Measurements from ENCODE around the gene KCNAB2. TPM values are rescaled to one million over a fixed set of nuclear protein-coding genes. Genes with fewer than 3 reads are reported as not detected.

KCNAB2 gene
- polyA plus RNA-seq, 3 donors, result 11.5 to 178 (median 22.7) TPM

GRCh38 chr1:5998906-5999301 is 46.8 kb upstream of the KCNAB2 start:
- 93% methylated on average over 18 of the region's 19 CpGs for WGBS (ENCODE audit: insufficient coverage)
- intact Hi-C loops (cut with micrococcal nuclease), result loop anchor here in 1 of 2 donors (10.0 kb wide), 1 partner anchor 396 kb away; the partner anchor contains the start of gene ACOT7
- H3K4me3 ChIP-seq (replicated peaks in 1 of 3; ENCODE audit: low read depth in 2 of 3, low read length in 3 of 3), result no peak overlapping the region
- H3K27me3 Mint-ChIP-seq (ENCODE audit: low read depth in 3 of 3), result peaks cover 0 to 6% (median 1%) of the 10 kb centered on the region in 3 donors
- no peak for TF ChIP-seq CTCF (IDR thresholded peaks at IDR 0.05)
- peaks cover 14 to 50% of the 10 kb centered on the region in 2 donors for H3K36me3 ChIP-seq (replicated peaks in 1 of 2; ENCODE audit: control insufficient read depth in 1 of 2, insufficient read depth in 2 of 2, low read length in 2 of 2)
- H2AFZ ChIP-seq (ENCODE audit: insufficient read depth, low read depth, low read length, poor library complexity, severe bottlenecking), result no peak overlapping the region
- H3K79me2 ChIP-seq (ENCODE audit: insufficient read depth, low read length), result peaks cover 35% of the 10 kb centered on the region
- no peak overlapping the region for H3K4me2 ChIP-seq (replicated peaks; ENCODE audit: extremely low read depth, low read length, poor library complexity, severe bottlenecking)
- H3K27me3 ChIP-seq (ENCODE audit: control insufficient read depth in 2 of 2, insufficient read depth in 2 of 2, low read length in 2 of 2), result no peaks in the 10 kb centered on the region
- H3K9ac ChIP-seq (ENCODE audit: insufficient read depth, low read length, poor library complexity, severe bottlenecking), result no peak overlapping the region
- DNase-seq, result no peak
- no peak overlapping the region for H3K4me3 Mint-ChIP-seq
- H3K4me1 ChIP-seq (ENCODE audit: control insufficient read depth in 1 of 2, insufficient read depth in 2 of 2, low read length in 2 of 2), result peaks cover 16 to 17% of the 10 kb centered on the region in 2 donors
- H3K9me3 Mint-ChIP-seq, result no peaks in the 10 kb centered on the region
- no peak overlapping the region for H3K27ac Mint-ChIP-seq
- peaks cover 16% of the 10 kb centered on the region for H3K4me1 Mint-ChIP-seq
- no peak overlapping the region for H3K27ac ChIP-seq (ENCODE audit: low read depth in 1 of 2, low read length in 2 of 2)
- peaks cover 99% of the 10 kb centered on the region for H4K20me1 ChIP-seq (ENCODE audit: insufficient read depth, low read length)
- H3K36me3 Mint-ChIP-seq, result peaks cover 25 to 62% of the 10 kb centered on the region in 2 donors
- no peaks in the 10 kb centered on the region for H3K9me3 ChIP-seq (replicated peaks in 1 of 2; ENCODE audit: control insufficient read depth in 1 of 2, insufficient read depth in 1 of 2, low read length in 2 of 2)

- peaks cover 6 to 7% of the 10 kb centered on the region in 2 donors for H3K4me1 ChIP-seq (ENCODE audit: control insufficient read depth in 1 of 2, insufficient read depth in 2 of 2, low read length in 2 of 2)
- peaks cover 14 to 54% of the 10 kb centered on the region in 2 donors for H3K36me3 ChIP-seq (replicated peaks in 1 of 2; ENCODE audit: control insufficient read depth in 1 of 2, insufficient read depth in 2 of 2, low read length in 2 of 2)
- peaks cover 28% of the 10 kb centered on the region for H3K79me2 ChIP-seq (ENCODE audit: insufficient read depth, low read length)
- Mint-ChIP-seq H3K36me3 (peaks cover 30 to 69% of the 10 kb centered on the region in 2 donors), H3K27ac (peak overlapping the region in 1 of 7 donors; percentile 30), H3K9me3 (no peaks in the 10 kb centered on the region), H3K4me3 (no peak overlapping the region), H3K4me1 (peaks cover 6% of the 10 kb centered on the region), H3K27me3 (ENCODE audit: low read depth in 3 of 3) (peaks cover 0 to 7% (median 1%) of the 10 kb centered on the region in 3 donors)
- 98% methylated on average over 22 of the region's 28 CpGs for WGBS (ENCODE audit: insufficient coverage)
- no peak overlapping the region for H3K4me2 ChIP-seq (replicated peaks; ENCODE audit: extremely low read depth, low read length, poor library complexity, severe bottlenecking)
- H3K27me3 ChIP-seq (ENCODE audit: control insufficient read depth in 2 of 2, insufficient read depth in 2 of 2, low read length in 2 of 2), result no peaks in the 10 kb centered on the region
- H3K9ac ChIP-seq (ENCODE audit: insufficient read depth, low read length, poor library complexity, severe bottlenecking), result no peak overlapping the region
- no peak overlapping the region for H3K27ac ChIP-seq (ENCODE audit: low read depth in 1 of 2, low read length in 2 of 2)
- H4K20me1 ChIP-seq (ENCODE audit: insufficient read depth, low read length), result peaks cover 95% of the 10 kb centered on the region
- H2AFZ ChIP-seq (ENCODE audit: insufficient read depth, low read depth, low read length, poor library complexity, severe bottlenecking), result no peak overlapping the region
- DNase-seq, result no peak
- no peak overlapping the region for H3K4me3 ChIP-seq (replicated peaks in 1 of 3; ENCODE audit: low read depth in 2 of 3, low read length in 3 of 3)
- no peaks in the 10 kb centered on the region for H3K9me3 ChIP-seq (replicated peaks in 1 of 2; ENCODE audit: control insufficient read depth in 1 of 2, insufficient read depth in 1 of 2, low read length in 2 of 2)
- TF ChIP-seq CTCF (IDR thresholded peaks at IDR 0.05), result no peak
- intact Hi-C loops (cut with micrococcal nuclease), result loop anchor here in 1 of 2 donors (10.0 kb wide), 1 partner anchor 395 kb away; the partner anchor contains the start of gene ACOT7
Observed at GRCh38 chr1:5999711-6000443, 45.8 kb upstream of the KCNAB2 start.
